ENCODE data around the gene F8A1. TPM values are rescaled to one million over a fixed set of nuclear protein-coding genes. Genes with fewer than 3 reads are reported as not detected.

The F8A1 gene
- total RNA-seq, 1 experiment from 2014 or later, result 18.8 TPM

GRCh38 chrX:154890990-154891639 lies 5.0 kb downstream of the F8A1 start:
- H2BK120ac ChIP-seq (ENCODE audit: low read depth, low read length, poor library complexity, severe bottlenecking), result no peak overlapping the region
- Mint-ChIP-seq H3K4me3 (no peak overlapping the region), H3K4me1 (peaks cover 17 to 24% of the 10 kb centered on the region in 2 experiments), H3K27ac (no peak overlapping the region), H3K36me3 (ENCODE audit: insufficient read depth in 1 of 3, low read depth in 3 of 3) (peaks cover 0 to 10% (median 5%) of the 10 kb centered on the region in 3 experiments; a peak in 4 of 7 replicates), H3K9me3 (peaks cover 45 to 47% of the 10 kb centered on the region in 2 experiments), H3K27me3 (ENCODE audit: low read depth) (peaks cover 2% of the 10 kb centered on the region; the same call in 1 of the 2 replicates)
- H2BK15ac ChIP-seq (ENCODE audit: low read depth, low read length), result no peak overlapping the region
- no peak overlapping the region for H3K4me2 ChIP-seq (ENCODE audit: insufficient read depth, insufficient read length, low read length)
- H3K9me3 ChIP-seq (ENCODE audit: control insufficient read depth, low read depth, low read length), result peaks cover 35% of the 10 kb centered on the region
- H3K14ac ChIP-seq (ENCODE audit: insufficient read depth, low read length), result no peak overlapping the region
- no peaks in the 10 kb centered on the region for H3K23me2 ChIP-seq (ENCODE audit: insufficient read length, low read depth, low read length, poor library complexity, severe bottlenecking)
- H3K18ac ChIP-seq (ENCODE audit: insufficient read length, low read depth, low read length), result no peak overlapping the region
- H3K56ac ChIP-seq (ENCODE audit: insufficient read length, low read depth, low read length), result no peak overlapping the region
- H4K8ac ChIP-seq (replicated peaks; ENCODE audit: insufficient read length, low read depth, low read length), result no peak overlapping the region
- DNase-seq, result no peak
- H4K20me1 ChIP-seq (ENCODE audit: control insufficient read depth, insufficient read depth, insufficient read length), result no peaks in the 10 kb centered on the region
- H3T11ph ChIP-seq (ENCODE audit: low read length), result no peak overlapping the region
- H3K9ac ChIP-seq (ENCODE audit: extremely low read depth, insufficient read length, low read length), result no peak overlapping the region
- no peaks in the 10 kb centered on the region for H3K27me3 ChIP-seq (ENCODE audit: insufficient read depth, low read length)
- no peak overlapping the region for H3K23ac ChIP-seq (ENCODE audit: insufficient read length, low read depth, low read length)
- H2AFZ ChIP-seq (ENCODE audit: low read length), result no peak overlapping the region
- no peak overlapping the region for H2BK20ac ChIP-seq (ENCODE audit: low read depth, low read length, poor library complexity, severe bottlenecking)
- no peak for TF ChIP-seq CTCF (conservative IDR thresholded peaks at IDR 0.05)
- no peak overlapping the region for H3K27ac ChIP-seq (ENCODE audit: insufficient read length, low read depth, low read length)
- H3K79me1 ChIP-seq (ENCODE audit: insufficient read depth, low read depth, low read length, poor library complexity, severe bottlenecking), result no peaks in the 10 kb centered on the region
- H4K5ac ChIP-seq (ENCODE audit: insufficient read length, low read depth, low read length), result no peak overlapping the region
- H2BK12ac ChIP-seq (ENCODE audit: insufficient read length, low read depth, low read length), result no peak overlapping the region
- H2AK5ac ChIP-seq (ENCODE audit: insufficient read length, low read length), result no peak overlapping the region
- no peak overlapping the region for H3K4ac ChIP-seq (ENCODE audit: low read depth, low read length)
- no peak overlapping the region for H4K91ac ChIP-seq (ENCODE audit: insufficient read length, low read depth, low read length)
- peaks cover 1% of the 10 kb centered on the region; the same call in 1 of the 2 replicates for H3K79me2 ChIP-seq (ENCODE audit: insufficient read depth, low read length)
- no peaks in the 10 kb centered on the region for H3K4me1 ChIP-seq (ENCODE audit: insufficient read depth, low read length)
- WGBS (ENCODE audit: extremely low coverage, insufficient read length, low lambda C conversion rate), result no CpG with 5 or more reads among the region's 1 CpG
- H2BK5ac ChIP-seq (ENCODE audit: insufficient read length, low read length), result no peak overlapping the region
